H4 (cell line): ENCODE measurements around the gene GGTLC2. TPM values are rescaled to one million over a fixed set of nuclear protein-coding genes. Genes with fewer than 3 reads are reported as not detected.
A peak's percentile ranks its signal among the peaks of the same experiment; 100 is the strongest.
"Not testable (repeated sequence)": the region's sequence is repeated elsewhere in the genome, so short reads cannot be mapped to it uniquely, and the experiment has no call there.

Source experiments
- DNase-seq: peaks from one replicate; pipeline ENCODE4 v3.0.0-alpha.2; 2015; ENCODE audit warnings: low spot score
- total RNA-seq: library from RNA; depleted of rRNA; stranded (reverse); fragments of >200 nt; shearing (Covaris generic); gene quantifications from 2 replicates; pipeline ENCODE4 v1.2.3, GENCODE V29; 2014

The GGTLC2 gene
- total RNA-seq, 1 experiment from 2014 or later = not detected

DNA sequence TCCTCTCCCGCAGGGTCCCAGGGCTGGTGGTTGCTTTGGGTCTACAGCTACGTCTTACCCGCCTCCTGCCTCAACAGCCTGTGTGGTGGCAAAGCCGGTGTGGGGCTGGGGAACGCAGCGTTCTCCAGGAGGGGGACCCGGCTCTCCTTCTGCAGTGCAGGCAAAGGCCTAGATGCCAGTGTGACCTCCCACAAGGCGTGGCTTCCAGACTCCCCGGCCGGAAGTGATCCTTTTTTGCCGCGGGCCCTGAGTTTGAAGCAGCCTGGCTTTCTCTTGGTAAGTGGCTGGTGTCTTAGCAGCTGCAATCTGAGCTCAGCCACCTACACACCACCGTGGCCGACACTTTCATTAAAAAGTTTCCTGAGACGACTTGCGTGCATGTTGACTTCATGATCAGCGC lies 6.1 kb upstream of the GGTLC2 start:
- DNase-seq = not testable (repeated sequence)

GRCh38 chr22:22642255-22642654 lies 2.2 kb upstream of the GGTLC2 start:
- DNase-seq = not testable (repeated sequence)

GRCh38 chr22:22645969-22646368 lies 1.6 kb downstream of the GGTLC2 start:
- DNase-seq = not testable (repeated sequence)

DNA sequence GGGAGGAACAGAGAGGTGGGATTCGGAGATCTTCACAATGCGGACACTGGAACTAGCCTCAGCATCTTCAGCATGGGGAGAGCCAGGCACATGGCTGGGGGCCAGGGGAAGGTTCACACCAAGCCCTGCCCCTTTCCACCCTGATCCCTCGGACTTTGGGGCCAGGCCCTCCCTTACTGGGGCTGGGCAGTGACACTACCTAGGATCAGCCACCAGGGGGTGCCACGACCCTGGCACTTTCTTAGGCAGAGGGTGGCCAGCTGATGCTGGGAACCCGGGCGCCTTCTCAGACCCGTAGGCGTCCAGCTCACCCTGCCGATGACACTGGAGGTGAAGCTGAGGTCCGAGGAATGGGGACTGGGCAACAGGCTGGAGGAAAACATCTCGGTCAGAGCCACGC lies 3.5 kb downstream of the GGTLC2 start:
- not testable (repeated sequence) for DNase-seq

DNA sequence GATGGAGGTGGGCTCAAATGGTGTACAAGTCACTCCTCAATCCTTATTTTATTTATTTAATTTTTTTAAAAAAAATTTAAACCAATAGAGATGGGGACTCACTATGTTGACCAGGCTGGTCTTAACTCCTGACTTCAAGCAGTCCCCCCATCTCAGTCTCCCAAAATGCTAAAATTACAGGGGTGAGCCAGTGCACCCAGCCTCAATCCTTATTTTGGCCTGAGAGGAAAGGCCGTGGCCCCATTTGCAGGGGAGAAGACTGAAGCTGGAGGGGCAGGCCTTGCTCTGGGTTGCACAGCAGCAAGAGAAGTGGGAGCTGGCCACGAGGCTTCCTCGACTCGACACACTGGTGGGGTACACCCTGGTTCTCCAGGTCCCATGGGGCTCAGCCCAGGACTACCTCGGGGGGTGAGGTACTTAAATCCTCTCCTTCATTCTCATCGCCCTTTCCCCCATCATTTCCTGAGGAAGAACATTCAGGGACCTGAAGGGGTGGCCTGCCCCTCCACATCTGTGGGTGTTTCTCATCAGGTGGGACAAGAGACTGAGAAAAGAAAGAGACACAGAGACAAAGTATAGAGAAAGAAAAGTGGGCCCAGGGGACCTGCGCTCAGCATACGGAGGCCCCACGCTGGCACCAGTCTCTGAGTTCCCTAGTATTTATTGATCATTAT lies 4.6 kb downstream of the GGTLC2 start:
- not testable (repeated sequence) for DNase-seq

- not testable (repeated sequence) for DNase-seq
Measured at GRCh38 chr22:22649761-22650160, 5.3 kb downstream of the GGTLC2 start.

- DNase-seq = not testable (repeated sequence)
Measured at GRCh38 chr22:22650398-22650797, 6.0 kb downstream of the GGTLC2 start.

DNA sequence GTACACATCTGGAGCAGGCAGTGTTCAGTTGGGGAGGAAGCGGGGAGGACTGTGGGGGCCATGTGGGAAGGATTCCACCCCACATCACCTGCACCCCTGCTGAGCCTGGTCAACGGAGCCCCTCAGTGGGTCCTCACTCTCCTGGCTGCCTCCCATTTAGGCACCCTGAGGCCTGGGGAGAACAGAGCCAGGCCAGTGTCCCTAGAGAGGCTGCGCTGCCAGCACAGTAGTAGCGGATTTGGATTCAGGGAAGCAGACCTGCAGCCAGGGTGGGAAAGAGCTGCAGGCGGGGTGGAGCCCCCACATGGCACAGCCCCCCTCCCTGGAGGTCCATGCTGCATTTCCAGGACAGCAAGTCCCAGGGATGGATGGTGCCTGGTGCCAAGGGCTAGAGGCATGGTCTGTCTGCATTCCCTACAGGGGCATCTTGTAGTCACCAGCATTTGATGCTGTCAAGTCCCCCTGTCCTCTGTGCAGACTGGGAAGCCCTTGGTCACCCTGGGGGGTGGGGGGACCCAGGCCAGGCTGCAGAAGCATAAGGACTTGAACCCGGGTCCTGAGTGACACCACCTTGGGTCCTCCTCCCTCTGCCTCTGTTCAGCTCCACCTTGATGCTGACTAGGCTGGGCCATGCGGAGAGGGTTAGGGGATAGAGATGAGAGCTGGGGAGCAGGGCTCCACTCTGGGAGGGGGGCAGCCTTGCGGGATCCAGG lies 6.5 kb downstream of the GGTLC2 start:
- not testable (repeated sequence) for DNase-seq

GRCh38 chr22:22651593-22651992 lies 7.2 kb downstream of the GGTLC2 start:
- DNase-seq = not testable (repeated sequence)

GRCh38 chr22:22652102-22652501 lies 7.7 kb downstream of the GGTLC2 start:
- DNase-seq = not testable (repeated sequence)

DNA sequence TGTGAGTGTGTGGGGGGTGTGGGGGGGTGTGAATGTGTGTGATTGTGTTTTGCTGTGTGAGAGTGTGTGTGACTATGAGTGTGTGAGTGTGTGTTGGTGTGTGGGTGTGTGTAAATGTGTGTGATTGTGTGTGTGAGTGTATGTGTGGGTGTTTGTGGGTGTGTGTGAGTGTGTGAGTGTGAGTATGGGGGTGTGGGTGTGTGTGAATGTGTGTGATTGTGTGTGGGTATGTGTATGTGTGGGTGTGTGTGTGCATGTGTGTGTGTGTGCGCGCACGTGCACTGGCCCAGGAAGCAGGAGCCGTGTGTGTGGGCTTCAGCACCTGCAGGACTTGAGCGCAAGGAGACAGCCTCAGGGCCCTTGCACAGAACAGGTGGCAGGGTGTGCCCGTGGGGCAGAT lies 8.2 kb downstream of the GGTLC2 start:
- DNase-seq = not testable (repeated sequence)

DNA sequence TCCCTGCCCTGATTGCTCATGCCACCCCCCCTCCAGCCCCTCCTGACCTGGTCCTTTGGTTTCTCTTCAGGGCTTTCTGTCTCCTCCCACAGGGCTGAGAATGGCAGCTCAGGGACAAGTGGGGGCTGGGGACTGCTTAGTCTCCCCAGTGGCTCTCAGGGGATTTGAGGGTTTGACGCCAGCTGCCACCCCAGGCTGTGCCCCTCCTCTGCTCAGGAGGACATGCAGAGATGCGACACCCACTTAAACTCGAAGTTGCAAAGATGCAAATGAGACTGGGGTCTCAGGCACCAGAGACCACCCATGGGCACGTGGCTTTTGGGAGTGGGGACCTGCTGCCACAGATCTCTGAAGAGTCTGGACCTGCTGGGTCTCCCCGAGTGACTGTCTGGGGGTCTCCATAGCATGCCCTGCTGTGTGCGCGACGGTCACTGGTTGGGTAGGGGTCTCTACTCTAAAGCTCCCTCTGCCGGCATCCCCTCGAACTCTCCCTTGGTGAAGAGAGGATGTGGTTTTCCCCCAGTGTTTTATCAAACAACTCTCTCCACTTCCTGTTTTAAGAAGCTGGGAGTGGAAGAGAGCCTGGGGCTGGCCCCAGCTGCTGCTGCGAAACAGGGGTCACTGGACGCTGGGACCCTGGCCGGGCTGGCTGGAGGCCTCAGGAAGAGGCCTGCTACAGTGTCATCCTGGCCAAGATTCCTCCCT lies 9.4 kb downstream of the GGTLC2 start:
- not testable (repeated sequence) for DNase-seq

DNA sequence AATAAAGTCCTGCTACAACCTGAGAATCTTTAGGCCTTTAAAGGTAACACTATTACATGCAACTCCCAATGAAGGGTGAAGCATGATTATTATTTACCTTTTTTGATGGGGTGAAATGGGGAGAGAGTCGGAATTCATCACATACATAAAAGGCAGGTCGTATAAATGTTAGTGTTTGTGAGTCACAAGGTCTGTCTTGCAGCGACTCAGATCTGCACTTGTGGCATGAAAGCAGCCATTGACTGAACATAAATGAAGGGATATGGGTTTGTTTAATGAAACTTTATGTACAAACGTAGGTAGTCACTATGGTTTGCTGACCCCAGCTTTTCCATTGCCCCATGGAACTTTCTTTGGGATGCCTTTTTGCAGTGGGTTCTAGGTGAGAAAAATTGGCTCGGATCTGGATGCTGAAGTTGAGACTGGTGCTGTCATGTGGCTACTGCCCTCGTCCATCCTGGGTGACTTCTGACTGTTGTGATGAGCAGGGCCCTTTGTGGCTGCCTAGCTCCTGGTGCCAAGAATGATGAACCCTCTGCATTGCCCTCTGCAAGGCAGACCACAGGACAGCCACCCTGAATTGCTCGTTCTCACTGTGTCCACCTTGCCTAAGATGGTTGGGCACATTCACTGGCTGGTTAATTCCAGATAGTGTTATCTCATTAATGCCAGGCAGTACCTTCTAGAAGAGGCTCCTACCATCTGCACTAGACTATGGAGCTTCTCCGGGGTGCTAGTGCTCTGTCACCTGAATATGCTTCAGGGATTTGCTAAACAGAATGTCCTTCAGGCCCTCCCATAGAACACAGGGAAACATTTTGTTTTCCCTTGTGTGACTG lies 11.3 kb downstream of the GGTLC2 start:
- DNase-seq = no peak

GRCh38 chr22:22657712-22658111 lies 13.3 kb downstream of the GGTLC2 start:
- DNase-seq = no peak

- no peak for DNase-seq
Measured at GRCh38 chr22:22661275-22661674, 16.9 kb downstream of the GGTLC2 start.

DNA sequence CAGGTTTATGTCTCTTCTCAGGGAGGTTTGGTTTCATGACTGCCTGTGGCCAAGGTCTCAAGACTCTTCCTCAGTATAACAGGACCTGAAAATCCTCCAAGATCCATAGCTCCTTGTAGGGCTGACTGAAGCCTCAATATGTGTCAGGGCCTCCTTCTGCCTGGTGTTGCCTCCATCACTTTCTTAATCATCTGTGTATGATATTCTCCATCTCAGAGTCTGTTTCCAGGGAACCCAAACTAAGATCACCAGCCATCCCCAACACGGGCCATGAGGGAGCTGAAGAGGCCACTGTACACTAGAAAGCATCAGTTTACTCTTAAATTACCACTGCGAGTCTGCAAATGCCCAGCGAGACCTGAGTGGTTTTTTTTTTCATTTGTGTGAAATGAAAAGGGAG lies 17.7 kb downstream of the GGTLC2 start:
- DNase-seq = no peak

DNA sequence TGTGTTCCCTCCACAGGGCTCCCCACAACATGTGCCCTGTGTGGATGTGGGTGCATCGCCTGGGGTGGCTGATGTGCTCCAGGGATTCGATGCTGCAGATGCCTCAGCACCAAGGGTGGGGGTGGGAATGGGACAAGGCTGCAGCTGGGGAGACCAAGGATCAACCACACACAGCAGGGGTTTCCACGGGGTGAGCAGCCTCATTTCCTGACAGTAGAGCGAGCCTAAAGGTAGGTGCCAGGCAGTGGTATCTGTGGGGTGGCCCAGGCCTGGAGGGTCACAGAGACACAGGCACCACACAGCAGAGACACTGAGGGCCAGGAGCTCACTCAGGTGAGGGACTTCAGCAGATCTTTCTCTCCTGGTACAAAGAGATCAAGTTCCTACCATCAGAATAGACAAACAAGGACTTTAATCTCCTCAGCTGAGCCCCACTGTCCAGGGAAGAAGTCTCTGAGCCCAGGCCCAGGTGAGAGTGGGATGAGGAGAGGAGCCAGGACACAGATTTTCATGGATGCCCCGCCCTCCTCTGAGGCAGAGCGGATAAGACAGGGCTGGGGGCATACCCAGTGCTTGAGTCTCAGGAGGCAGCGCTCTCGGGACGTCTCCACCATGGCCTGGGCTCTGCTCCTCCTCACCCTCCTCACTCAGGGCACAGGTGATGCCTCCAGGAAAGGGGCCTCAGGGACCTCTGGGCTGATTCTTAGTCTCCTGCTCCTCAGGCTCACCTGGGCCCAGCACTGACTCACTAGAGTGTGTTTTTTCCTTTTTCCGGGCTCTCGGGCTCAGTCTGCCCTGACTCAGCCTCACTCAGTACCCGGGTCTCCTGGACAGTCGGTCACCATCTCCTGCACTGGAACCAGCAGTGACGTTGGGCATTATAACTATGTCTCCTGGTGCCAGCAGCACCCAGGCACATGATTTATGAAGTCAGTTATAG lies 19.7 kb downstream of the GGTLC2 start:
- DNase-seq = no peak

DNA sequence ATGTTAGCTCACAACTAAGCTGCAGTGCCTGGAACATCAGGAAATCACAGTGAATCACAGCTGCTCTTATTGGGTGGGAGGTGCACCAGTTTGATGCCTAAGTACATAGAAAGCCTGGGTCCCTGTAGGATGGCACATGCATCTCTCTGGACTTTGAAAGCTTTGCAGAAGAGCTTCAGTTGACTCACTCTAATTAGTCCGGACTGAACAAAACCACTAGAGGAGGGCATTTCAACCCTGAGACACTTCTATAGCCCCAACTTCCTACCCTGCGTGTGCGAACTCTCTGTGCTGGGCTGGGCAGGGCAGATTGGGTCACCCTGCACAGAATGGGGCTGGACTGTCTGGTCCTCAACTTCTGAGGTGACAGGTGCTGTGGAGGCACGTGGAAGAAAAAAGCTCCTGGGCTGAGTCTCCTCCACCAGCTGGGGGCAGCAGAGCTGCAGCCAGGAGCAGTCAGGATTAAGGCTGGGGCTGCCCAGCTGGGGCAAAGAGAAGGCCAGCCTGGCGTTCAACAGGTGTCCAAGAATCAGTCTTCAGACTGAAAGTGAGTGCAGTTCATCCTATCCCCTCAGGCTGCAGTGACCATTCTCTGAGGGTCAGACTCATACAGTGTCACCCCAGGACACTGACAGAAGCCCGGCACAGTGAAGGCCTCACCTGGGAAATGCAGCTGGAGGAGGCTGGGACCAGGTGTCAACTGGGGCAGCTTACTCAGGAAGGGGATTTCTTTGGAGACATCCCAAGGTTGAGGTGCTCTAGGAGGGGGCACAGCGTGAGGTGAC lies 22.1 kb downstream of the GGTLC2 start:
- peak; percentile 10 for DNase-seq

GRCh38 chr22:22667966-22668880 lies 23.8 kb downstream of the GGTLC2 start:
- no peak for DNase-seq
